Fibroblast of the aortic adventitia (primary cell): ENCODE data around the gene TLR9. TPM values are rescaled to one million over a fixed set of nuclear protein-coding genes. Genes with fewer than 3 reads are reported as not detected.
A peak's percentile ranks its signal among the peaks of the same experiment; 100 is the strongest.

Experiments used
- DNase-seq: peaks from one replicate; pipeline ENCODE4 v3.0.0-alpha.2; 2010; ENCODE audit warnings: low read depth
- H3K4me3 ChIP-seq: 2 replicates; pipeline ENCODE4 v1.5.1; 2011; ENCODE audit warnings: low read depth, mild to moderate bottlenecking, control low read depth, low read length, moderate library complexity
- CTCF ChIP-seq: IDR thresholded peaks from 2 replicates; pipeline ENCODE4 v1.5.1; 2011; ENCODE audit warnings: mild to moderate bottlenecking, low read length, control low read depth, inconsistent platforms; ENCODE audit not compliant: insufficient read depth
- total RNA-seq: library from RNA; depleted of rRNA; stranded (reverse); fragments of >200 nt; gene quantifications from 2 replicates; pipeline ENCODE4 v1.2.3, GENCODE V29; 2012; ENCODE audit warnings: low replicate concordance

Gene TLR9
- total RNA-seq, 1 donor = not detected

GRCh38 chr3:52247409-52248164, 22.1 kb upstream of the TLR9 start:
- no peak for DNase-seq
- no peak overlapping the region for H3K4me3 ChIP-seq
- no peak for TF ChIP-seq CTCF

- TF ChIP-seq CTCF = no peak
- no peak for DNase-seq
- H3K4me3 ChIP-seq = peak overlapping the region; percentile 73
Observed at GRCh38 chr3:52246728-52247408, 21.4 kb upstream of the TLR9 start.

GRCh38 chr3:52246264-52246620, 20.8 kb upstream of the TLR9 start:
- DNase-seq = no peak
- TF ChIP-seq CTCF = no peak
- peak overlapping the region; percentile 73 for H3K4me3 ChIP-seq

- peak within 1 kb of the TSS; percentile 73 for H3K4me3 ChIP-seq
- TF ChIP-seq CTCF = no peak
- peak; percentile 40 for DNase-seq
Observed at GRCh38 chr3:52245322-52246263, 20.1 kb upstream of the TLR9 start, which contains the start of gene PPM1M. TSS of gene PPM1M (plus strand) at chr3:52245759. CDS start at chr3:52245825, 66 bp downstream.

GRCh38 chr3:52243791-52244628, 18.6 kb upstream of the TLR9 start:
- TF ChIP-seq CTCF = no peak
- DNase-seq = peak; percentile 38
- H3K4me3 ChIP-seq = no peak overlapping the region

GRCh38 chr3:52242039-52242438, 16.6 kb upstream of the TLR9 start:
- H3K4me3 ChIP-seq = no peak overlapping the region
- no peak for TF ChIP-seq CTCF
- no peak for DNase-seq
